Tibial artery (tissue), 4 donors: ENCODE results near the gene STAT3.
A peak's percentile ranks its signal among the peaks of the same experiment; 100 is the strongest.
"Not testable (repeated sequence)": the region's sequence is repeated elsewhere in the genome, so short reads cannot be mapped to it uniquely, and the experiment has no call there.

ENCODE experiments used
- DNase-seq, 2 donors: peaks; one replicate each; pipeline ENCODE4 v3.0.0-alpha.2; 2019
- H3K27ac ChIP-seq, 2 donors: fragments of 200-600 bp; sonication (generic) in 1 of 2; 1 replicate in 1 of 2; 2 replicates in 1 of 2; pipeline ENCODE4 v1.5.1; 2018 to 2019; ENCODE audit warnings: mild to moderate bottlenecking in 1 of 2
- H3K27me3 ChIP-seq, 2 donors: fragments of 200-600 bp; sonication (generic) in 1 of 2; one replicate each; pipeline versions ENCODE4 v1.5.1 to v1.6.0; 2016 to 2019
- H3K36me3 ChIP-seq, 3 donors: fragments of 200-600 bp; sonication (generic) in 2 of 3; one replicate each; pipeline ENCODE4 v1.5.1; 2016 to 2019; ENCODE audit warnings: mild to moderate bottlenecking in 2 of 3
- H3K4me1 ChIP-seq, 4 donors: fragments of 200-600 bp; sonication (generic) in 2 of 4; 1 replicate in 3 of 4; 2 replicates in 1 of 4; pipeline ENCODE4 v1.5.1; 2016 to 2019
- H3K4me3 ChIP-seq, 2 donors: fragments of 200-600 bp; sonication (generic) in 1 of 2; 1 replicate in 1 of 2; 2 replicates in 1 of 2; pipeline ENCODE4 v1.5.1; 2018 to 2019; ENCODE audit warnings: mild to moderate bottlenecking in 2 of 2
- H3K9me3 ChIP-seq, 3 donors: fragments of 200-600 bp; sonication (generic) in 1 of 3; one replicate each; pipeline ENCODE4 v1.5.1; 2016 to 2019
- intact Hi-C: fragments of 100-400 bp; cut with DNase I; formaldehyde crosslinking; loops from one replicate; pipeline ENCODE4 v1.15.0; 2023; ENCODE audit warnings: low total_unique reads
- TF ChIP-seq, protein P1 (sequence below), 2 experiments: fragments of 200-600 bp in 1 of 2; fragments of 450-650 bp in 1 of 2; IDR thresholded peaks; one replicate each; pipeline ENCODE4 v1.5.1; 2017 to 2019; ENCODE audit warnings: antibody characterized with exemption in 2 of 2, mild to moderate bottlenecking in 1 of 2, moderate library complexity in 1 of 2

The STAT3 gene

DNA sequence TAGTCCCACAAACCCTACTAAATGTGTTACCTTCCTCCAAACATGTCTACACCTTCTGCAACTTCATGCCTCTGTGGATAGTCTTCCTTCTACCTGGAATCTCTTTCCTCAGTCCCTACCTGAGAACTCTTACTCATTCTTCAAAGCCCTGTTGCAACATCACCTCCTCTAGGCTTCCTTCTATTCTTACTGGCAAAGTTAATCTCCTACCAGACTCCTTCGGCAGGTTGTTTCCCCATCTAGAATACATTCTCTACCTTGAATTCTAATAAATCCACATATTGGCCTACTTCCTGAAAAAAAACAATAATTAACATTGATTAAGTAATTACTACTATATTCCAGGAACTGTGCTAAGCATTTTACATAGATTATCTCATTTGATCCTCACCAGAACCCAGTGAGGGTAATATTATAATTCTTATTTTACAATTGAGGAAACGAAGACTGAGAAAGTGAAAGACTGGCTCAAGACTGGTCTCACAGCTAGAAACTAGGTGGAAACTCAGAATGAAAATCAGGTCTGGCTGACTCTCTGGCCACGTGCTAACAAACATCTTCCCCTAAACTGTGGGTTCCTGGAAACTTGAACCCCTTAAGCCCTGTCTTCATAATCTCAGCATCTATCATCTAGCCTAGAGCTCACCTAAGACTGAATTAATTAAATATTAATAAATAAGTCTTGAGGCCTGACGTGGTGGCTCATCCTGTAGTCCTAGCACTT, 4.6 kb upstream of the STAT3 start:
- no peak for DNase-seq
- intact Hi-C loops = no loop called here

DNA sequence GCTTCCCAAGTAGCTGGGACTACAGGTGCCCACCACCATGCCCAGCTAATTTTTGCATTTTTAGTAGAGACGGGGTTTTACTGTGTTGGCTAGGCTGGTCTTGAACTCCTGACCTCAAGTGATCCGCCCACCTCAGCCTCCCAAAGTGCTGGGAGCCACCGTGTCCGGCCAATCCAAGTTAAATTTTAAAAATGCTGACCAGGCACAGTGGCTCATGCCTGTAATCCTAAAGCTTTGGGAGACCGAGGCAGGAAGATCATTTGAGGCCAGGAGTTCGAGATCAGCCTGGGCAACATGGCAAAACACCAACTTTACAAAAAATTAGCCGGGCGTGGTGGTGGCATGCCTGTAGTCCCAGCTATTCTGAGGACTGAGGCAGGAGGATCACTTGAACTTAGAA, 3.2 kb upstream of the STAT3 start:
- H3K36me3 ChIP-seq, intact Hi-C loops, H3K4me3 ChIP-seq, H3K27ac ChIP-seq, H3K27me3 ChIP-seq, H3K9me3 ChIP-seq: not testable (repeated sequence)
- peak in 1 of 2 donors; percentile 40 for DNase-seq
- H3K4me1 ChIP-seq = peaks cover 0 to 15% (median 5%) of the 10 kb centered on the region in 4 donors

More for the DNA sequence above, 4.6 kb upstream of the STAT3 start:
- H3K27me3 ChIP-seq = no peaks in the 10 kb centered on the region
- no peak overlapping the region for H3K4me3 ChIP-seq
- H3K4me1 ChIP-seq = peaks cover 0 to 8% (median 0%) of the 10 kb centered on the region in 4 donors
- H3K36me3 ChIP-seq = no peaks in the 10 kb centered on the region
- TF ChIP-seq, protein P1, sequence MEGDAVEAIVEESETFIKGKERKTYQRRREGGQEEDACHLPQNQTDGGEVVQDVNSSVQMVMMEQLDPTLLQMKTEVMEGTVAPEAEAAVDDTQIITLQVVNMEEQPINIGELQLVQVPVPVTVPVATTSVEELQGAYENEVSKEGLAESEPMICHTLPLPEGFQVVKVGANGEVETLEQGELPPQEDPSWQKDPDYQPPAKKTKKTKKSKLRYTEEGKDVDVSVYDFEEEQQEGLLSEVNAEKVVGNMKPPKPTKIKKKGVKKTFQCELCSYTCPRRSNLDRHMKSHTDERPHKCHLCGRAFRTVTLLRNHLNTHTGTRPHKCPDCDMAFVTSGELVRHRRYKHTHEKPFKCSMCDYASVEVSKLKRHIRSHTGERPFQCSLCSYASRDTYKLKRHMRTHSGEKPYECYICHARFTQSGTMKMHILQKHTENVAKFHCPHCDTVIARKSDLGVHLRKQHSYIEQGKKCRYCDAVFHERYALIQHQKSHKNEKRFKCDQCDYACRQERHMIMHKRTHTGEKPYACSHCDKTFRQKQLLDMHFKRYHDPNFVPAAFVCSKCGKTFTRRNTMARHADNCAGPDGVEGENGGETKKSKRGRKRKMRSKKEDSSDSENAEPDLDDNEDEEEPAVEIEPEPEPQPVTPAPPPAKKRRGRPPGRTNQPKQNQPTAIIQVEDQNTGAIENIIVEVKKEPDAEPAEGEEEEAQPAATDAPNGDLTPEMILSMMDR (IDR thresholded peaks at IDR 0.05) = no peak
- H3K9me3 ChIP-seq = no peaks in the 10 kb centered on the region
- H3K27ac ChIP-seq = no peak overlapping the region

DNA sequence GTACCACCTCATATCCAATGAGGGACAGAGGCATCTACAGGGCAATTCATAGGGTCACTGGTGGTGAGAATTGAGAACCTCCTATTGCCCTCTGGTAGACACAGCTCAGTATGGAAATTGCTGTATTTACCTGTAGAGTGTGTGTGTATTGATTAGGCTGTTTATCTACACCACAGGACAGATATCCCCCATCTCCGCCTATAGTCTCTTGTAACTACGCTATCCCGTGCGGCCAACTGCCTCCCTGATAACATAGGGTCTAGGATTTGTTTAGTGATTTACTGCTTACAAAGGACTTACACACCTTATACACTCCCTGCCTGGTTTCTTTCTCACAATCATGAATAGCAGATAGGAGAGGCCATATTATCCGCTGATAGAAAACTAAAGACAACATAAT, 1.7 kb upstream of the STAT3 start:
- H3K27me3 ChIP-seq = no peaks in the 10 kb centered on the region
- intact Hi-C loops = no loop called here
- no peaks in the 10 kb centered on the region for H3K36me3 ChIP-seq
- peak overlapping the region; percentile 92 to 100 for H3K27ac ChIP-seq
- no peaks in the 10 kb centered on the region for H3K9me3 ChIP-seq
- no peak overlapping the region for H3K4me3 ChIP-seq
- TF ChIP-seq, protein P1 (IDR thresholded peaks at IDR 0.05) = no peak
- peaks cover 0 to 30% (median 16%) of the 10 kb centered on the region in 4 donors for H3K4me1 ChIP-seq
- DNase-seq = peak in 1 of 2 donors; percentile 29

DNA sequence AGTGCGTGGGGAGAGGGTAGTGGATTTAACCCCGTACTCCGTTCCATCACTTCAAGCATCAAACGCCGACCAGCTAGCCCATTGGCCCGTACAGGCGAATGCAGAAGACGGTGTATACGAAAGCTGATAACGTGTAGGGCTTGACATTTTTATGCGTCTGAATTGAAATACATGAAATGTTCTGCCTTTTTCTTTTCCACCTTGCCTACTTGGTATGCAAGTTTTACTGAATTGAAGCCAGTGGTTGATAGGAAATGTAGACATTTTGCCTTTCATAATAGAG, 834 bp upstream of the STAT3 start:
- Histone ChIP-seq H3K9me3 (no peaks in the 10 kb centered on the region), H3K27ac (peak overlapping the region; percentile 92 to 100), H3K36me3 (no peaks in the 10 kb centered on the region), H3K4me3 (peak overlapping the region; percentile 52 to 99), H3K27me3 (no peaks in the 10 kb centered on the region), H3K4me1 (peaks cover 0 to 38% (median 22%) of the 10 kb centered on the region in 4 donors)
- DNase-seq = no peak
- TF ChIP-seq, protein P1 (IDR thresholded peaks at IDR 0.05) = no peak
- intact Hi-C loops = no loop called here

DNA sequence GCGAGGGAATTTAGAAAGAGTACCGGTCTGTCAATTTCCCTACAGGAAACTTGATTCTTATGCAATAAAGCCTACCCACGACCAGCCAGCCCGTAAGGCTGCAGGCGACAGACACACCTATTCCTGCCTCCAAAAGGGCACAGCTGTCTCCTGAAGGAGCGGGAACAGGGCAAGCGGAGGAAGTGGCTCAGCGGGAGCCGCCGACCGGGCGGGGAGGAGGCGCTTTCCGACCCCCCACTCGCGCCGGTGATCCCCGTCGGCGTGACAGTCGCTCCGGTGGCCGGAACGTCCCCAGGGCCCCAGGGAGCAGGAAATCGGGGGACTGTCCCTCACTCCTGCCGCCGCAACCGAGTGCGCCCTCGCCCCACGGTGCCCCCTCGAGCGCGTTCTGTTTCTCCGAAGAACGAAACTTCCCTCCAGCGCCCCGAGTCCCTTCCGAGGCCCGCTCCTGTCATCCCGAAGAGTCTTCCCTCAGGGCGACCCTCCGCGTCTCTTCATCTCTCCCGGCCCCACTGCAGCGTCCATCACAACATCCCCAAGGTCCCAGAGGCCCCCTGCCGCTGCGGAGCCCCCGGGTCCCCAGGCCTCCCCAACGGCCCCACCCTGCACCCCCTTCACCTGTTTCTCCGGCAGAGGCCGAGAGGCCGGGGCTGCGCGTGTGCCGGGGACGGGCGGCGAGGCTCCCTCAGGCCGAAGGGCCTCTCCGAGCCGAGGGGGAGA, 421 bp downstream of the STAT3 start:
- intact Hi-C loops = no loop called here
- H3K27me3 ChIP-seq = no peaks in the 10 kb centered on the region
- no peaks in the 10 kb centered on the region for H3K36me3 ChIP-seq
- H3K4me3 ChIP-seq = peak overlapping the region; percentile 97 to 99
- peaks cover 0 to 51% (median 28%) of the 10 kb centered on the region in 4 donors for H3K4me1 ChIP-seq
- TF ChIP-seq, protein P1 (IDR thresholded peaks at IDR 0.05) = no peak
- DNase-seq = peak; percentile 59 to 80
- no peaks in the 10 kb centered on the region for H3K9me3 ChIP-seq
- peak overlapping the region; percentile 98 to 100 for H3K27ac ChIP-seq
